ENCODE results near the gene GNE. TPM values are rescaled to one million over a fixed set of nuclear protein-coding genes. Genes with fewer than 3 reads are reported as not detected.

Gene GNE
- total and polyA plus RNA-seq, 2 of the 8 experiments (the other 6 are each of a cell fraction or from before 2014, with no cell fraction given), result 5.1 to 11.1 TPM

GRCh38 chr9:36237230-36237629 is 21.0 kb downstream of the GNE start (continued):
- TF ChIP-seq CHD7 (IDR thresholded peaks at IDR 0.05; ENCODE audit: insufficient replicate concordance, low read length) (no peak), RFX5 (IDR thresholded peaks at IDR 0.05; ENCODE audit: borderline replicate concordance, low read depth, low read length) (no peak), TCF12 (IDR thresholded peaks at IDR 0.05; ENCODE audit: low read depth, low read length) (no peak), KDM4A (IDR thresholded peaks at IDR 0.05; ENCODE audit: low read depth, low read length, severe bottlenecking) (no peak), POU5F1 (IDR thresholded peaks at IDR 0.05; ENCODE audit: low read depth, low read length) (no peak), SP2 (IDR thresholded peaks at IDR 0.05; ENCODE audit: low read length) (no peak), CTCF (IDR thresholded peaks at IDR 0.05; ENCODE audit: control extremely low read depth in 1 of 3, insufficient read depth in 1 of 3, low read depth in 1 of 3, low read length in 3 of 3) (no peak), YY1 (IDR thresholded peaks at IDR 0.05; ENCODE audit: low read depth, low read length) (no peak)

Data from H1 (cell line).